SK-N-MC (cell line): ENCODE results near the gene ADAP1.

Source experiments
- DNase-seq: peaks from one replicate; pipeline ENCODE4 v3.0.0-alpha.2; 2011; ENCODE audit warnings: low read depth, low spot score
- H3K27ac ChIP-seq: fragments of 200-600 bp; sonication (generic); 2 replicates; pipeline ENCODE4 v1.5.1; 2016; ENCODE audit warnings: mixed run types
- H3K36me3 ChIP-seq: fragments of 200-600 bp; sonication (generic); 2 replicates; pipeline ENCODE4 v1.6.1; 2017; ENCODE audit warnings: antibody characterized with exemption, low read length, mixed read lengths; ENCODE audit not compliant: insufficient read depth
- H3K4me3 ChIP-seq: fragments of 200-600 bp; sonication (generic); 2 replicates; pipeline ENCODE4 v1.5.1; 2016
- H3K9ac ChIP-seq: fragments of 200-600 bp; sonication (generic); 2 replicates; pipeline ENCODE4 v1.8.0; 2017; ENCODE audit warnings: mixed run types, mixed read lengths; ENCODE audit not compliant: insufficient read length
- H3K9me3 ChIP-seq: fragments of 200-600 bp; sonication (generic); 2 replicates; pipeline ENCODE4 v1.6.1; 2017; ENCODE audit warnings: low read depth, mild to moderate bottlenecking, antibody characterized with exemption, low read length, moderate library complexity, mixed read lengths
- EZH2 ChIP-seq: fragments of 200-600 bp; sonication (generic); IDR thresholded peaks from one replicate; pipeline ENCODE4 v1.6.1; 2017; ENCODE audit warnings: antibody characterized with exemption
- FOXP2 ChIP-seq: optimal IDR thresholded peaks from 2 replicates; pipeline ENCODE3; 2011; ENCODE audit warnings: mild to moderate bottlenecking, moderate library complexity; ENCODE audit not compliant: insufficient read depth; ENCODE audit errors: extremely low read length, control extremely low read depth
- POLR2AphosphoS5 ChIP-seq: IDR thresholded peaks from 2 replicates; pipeline ENCODE4 v1.6.1; 2012; ENCODE audit warnings: mild to moderate bottlenecking, low read depth, low read length, borderline replicate concordance

The ADAP1 gene

DNA sequence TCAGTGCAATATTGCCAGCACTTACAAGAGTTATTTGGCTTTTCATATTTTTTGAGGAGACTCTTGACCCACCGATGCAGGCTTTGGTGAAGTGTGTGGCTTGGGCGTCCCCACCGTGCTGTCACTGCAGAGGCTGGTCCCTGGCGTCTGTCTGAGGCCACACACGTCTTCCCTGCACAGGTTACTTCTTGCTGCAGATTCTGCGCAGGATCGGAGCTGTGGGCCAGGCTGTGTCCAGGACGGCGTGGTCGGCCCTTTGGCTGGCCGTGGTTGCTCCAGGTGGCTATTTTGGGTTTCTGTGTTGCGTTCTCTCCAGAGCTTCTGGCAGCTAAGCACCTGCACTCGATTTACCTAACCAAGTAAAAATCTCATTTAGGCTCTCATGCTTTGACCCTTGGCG, 103.3 kb downstream of the ADAP1 start:
- H3K9ac ChIP-seq, result no peak overlapping the region
- TF ChIP-seq POLR2AphosphoS5, result no peak
- peaks cover 51% of the 10 kb centered on the region for H3K36me3 ChIP-seq

DNA sequence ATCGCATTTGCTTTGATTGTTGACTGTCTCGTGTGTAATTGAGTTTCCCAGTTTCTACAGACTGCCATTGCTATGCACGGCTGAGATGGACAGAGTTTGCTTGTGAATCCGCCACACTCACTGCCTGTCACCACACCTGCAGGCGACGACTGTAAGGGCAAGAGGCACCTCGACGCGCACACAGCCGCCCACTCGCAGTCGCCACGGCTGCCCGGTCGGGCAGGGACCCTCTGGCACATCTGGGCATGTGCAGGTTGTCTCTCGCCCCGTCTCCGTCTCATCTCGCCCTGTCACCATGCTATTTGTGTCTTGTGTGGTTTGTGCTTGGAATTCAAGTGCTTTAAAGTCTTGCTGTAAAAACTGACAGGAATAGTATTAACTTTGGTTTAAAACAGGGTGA, 104.7 kb downstream of the ADAP1 start:
- Histone ChIP-seq H3K9ac (no peak overlapping the region), H3K27ac (no peak overlapping the region), H3K4me3 (no peak overlapping the region), H3K36me3 (peaks cover 50% of the 10 kb centered on the region), H3K9me3 (no peaks in the 10 kb centered on the region)
- DNase-seq, result no peak
- TF ChIP-seq EZH2 (no peak), POLR2AphosphoS5 (no peak), FOXP2 (no peak)

More for the DNA sequence above, 103.3 kb downstream of the ADAP1 start:
- no peak overlapping the region for H3K27ac ChIP-seq
- DNase-seq, result no peak
- H3K4me3 ChIP-seq, result no peak overlapping the region
- H3K9me3 ChIP-seq, result no peaks in the 10 kb centered on the region

DNA sequence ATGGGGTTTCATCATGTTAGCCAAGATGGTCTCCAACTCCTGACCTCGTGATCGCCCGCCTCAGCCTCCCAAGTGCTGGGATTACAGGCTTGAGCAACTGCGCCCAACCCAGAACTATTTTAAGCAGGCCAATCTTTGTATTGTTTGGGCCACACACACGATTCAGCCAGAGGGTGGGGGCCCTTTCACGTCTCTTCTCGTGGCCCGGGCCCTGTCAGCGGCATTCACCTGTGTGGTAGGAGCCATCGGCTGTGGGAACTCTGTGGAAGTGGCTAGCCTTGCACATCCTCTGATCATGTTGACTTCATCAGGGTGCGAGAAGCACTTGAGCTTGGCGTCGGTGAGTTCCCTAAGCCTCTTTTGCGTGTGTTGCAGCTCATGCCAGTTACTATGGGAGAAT, 105.3 kb downstream of the ADAP1 start:
- TF ChIP-seq FOXP2 (no peak), POLR2AphosphoS5 (no peak), EZH2 (no peak)
- no peak overlapping the region for H3K4me3 ChIP-seq
- no peak overlapping the region for H3K27ac ChIP-seq
- peaks cover 50% of the 10 kb centered on the region for H3K36me3 ChIP-seq
- no peak for DNase-seq
- H3K9ac ChIP-seq, result no peak overlapping the region
- H3K9me3 ChIP-seq, result no peaks in the 10 kb centered on the region
